GM23338 (cell line): Measurements from ENCODE around the gene GPR39.

Experiments
- CREB1 ChIP-seq: fragments of 250-450 bp; sonication (Bioruptor Pico); IDR thresholded peaks from 2 replicates; pipeline ENCODE4 v1.5.0; 2020; ENCODE audit warnings: low read depth, mild to moderate bottlenecking, moderate library complexity
- CTCF ChIP-seq, 2 experiments: fragments of 200-600 bp in 1 of 2; sonication (generic) in 1 of 2; conservative IDR thresholded peaks; 2 replicates each; pipeline versions ENCODE4 v1.5.1 to v1.6.1; 2016 to 2017; ENCODE audit warnings: antibody characterized with exemption in 2 of 2, low read depth in 2 of 2, mild to moderate bottlenecking in 2 of 2, moderate library complexity in 1 of 2
- EZH2 ChIP-seq: fragments of 200-600 bp; sonication (generic); IDR thresholded peaks from one replicate; pipeline ENCODE4 v1.8.0; 2017; ENCODE audit warnings: antibody characterized with exemption, mild to moderate bottlenecking, low read depth; ENCODE audit not compliant: unreplicated experiment
- EZH2phosphoT487 ChIP-seq: fragments of 200-600 bp; sonication (generic); IDR thresholded peaks from one replicate; pipeline ENCODE4 v1.8.1; 2018; ENCODE audit warnings: antibody characterized with exemption; ENCODE audit not compliant: unreplicated experiment
- JUNB ChIP-seq: IDR thresholded peaks from one replicate; pipeline ENCODE4 v1.6.1; 2016; ENCODE audit warnings: antibody characterized with exemption; ENCODE audit not compliant: unreplicated experiment
- POLR2AphosphoS5 ChIP-seq: IDR thresholded peaks from 2 replicates; pipeline ENCODE4 v1.6.1; 2016; ENCODE audit warnings: antibody characterized with exemption, low read depth

GRCh38 chr2:132522901-132523300, 106.3 kb downstream of the GPR39 start:
- no peak for TF ChIP-seq EZH2
- no peak for TF ChIP-seq JUNB
- TF ChIP-seq CTCF (conservative IDR thresholded peaks at IDR 0.05; ENCODE audit: low read depth in 2 of 2): no peak
- TF ChIP-seq POLR2AphosphoS5: no peak
- TF ChIP-seq CREB1 (CRISPR knock-in tag): no peak
- no peak for TF ChIP-seq EZH2phosphoT487
